Stimulated activated CD4-positive, alpha-beta T cell treated with anti-CD3 and anti-CD28 coated beads, Interleukin-4, amount 100 ng/mL, for 1 hour (primary cell): ENCODE data around the gene RAF1.

Experiments
- DNase-seq: peaks from one replicate; pipeline ENCODE4 v3.0.0-alpha.2; 2020

The RAF1 gene

GRCh38 chr3:12588039-12589009 lies 75.6 kb downstream of the RAF1 start:
- no peak for DNase-seq

- no peak for DNase-seq
Observed at GRCh38 chr3:12586403-12586802, 77.5 kb downstream of the RAF1 start.

- no peak for DNase-seq
Observed at GRCh38 chr3:12585970-12586369, 77.9 kb downstream of the RAF1 start.

GRCh38 chr3:12585181-12585580 lies 78.7 kb downstream of the RAF1 start:
- no peak for DNase-seq

- DNase-seq: no peak
Observed at GRCh38 chr3:12584083-12584482, 79.8 kb downstream of the RAF1 start.

- DNase-seq: no peak
Observed at GRCh38 chr3:12583280-12583679, 80.6 kb downstream of the RAF1 start.

- DNase-seq: no peak
Observed at GRCh38 chr3:12582730-12583129, 81.2 kb downstream of the RAF1 start.

- no peak for DNase-seq
Observed at GRCh38 chr3:12579905-12580304, 84.0 kb downstream of the RAF1 start.

- DNase-seq: no peak
Observed at GRCh38 chr3:12579456-12579855, 84.5 kb downstream of the RAF1 start.

- no peak for DNase-seq
Observed at GRCh38 chr3:12578742-12579141, 85.2 kb downstream of the RAF1 start.

GRCh38 chr3:12577379-12577778 lies 86.5 kb downstream of the RAF1 start:
- DNase-seq: no peak

GRCh38 chr3:12574661-12575060 lies 89.3 kb downstream of the RAF1 start:
- DNase-seq: no peak

- DNase-seq: no peak
Observed at GRCh38 chr3:12574131-12574530, 89.8 kb downstream of the RAF1 start.

GRCh38 chr3:12571986-12572385 lies 91.9 kb downstream of the RAF1 start:
- no peak for DNase-seq

- no peak for DNase-seq
Observed at GRCh38 chr3:12569836-12570235, 94.1 kb downstream of the RAF1 start.

GRCh38 chr3:12568747-12569146 lies 95.2 kb downstream of the RAF1 start:
- DNase-seq: no peak

GRCh38 chr3:12566976-12567375 lies 96.9 kb downstream of the RAF1 start:
- no peak for DNase-seq

GRCh38 chr3:12562451-12562850 lies 101.5 kb downstream of the RAF1 start:
- DNase-seq: no peak

GRCh38 chr3:12561397-12561796 lies 102.5 kb downstream of the RAF1 start:
- no peak for DNase-seq

GRCh38 chr3:12560505-12561190 lies 103.3 kb downstream of the RAF1 start:
- DNase-seq: no peak

- no peak for DNase-seq
Observed at GRCh38 chr3:12559520-12559919, 104.4 kb downstream of the RAF1 start.

GRCh38 chr3:12558706-12559105 lies 105.2 kb downstream of the RAF1 start:
- no peak for DNase-seq

- DNase-seq: no peak
Observed at GRCh38 chr3:12557473-12558100, 106.3 kb downstream of the RAF1 start.
